ENCODE data around the gene DNAH14. TPM values are rescaled to one million over a fixed set of nuclear protein-coding genes. Genes with fewer than 3 reads are reported as not detected.

Gene DNAH14
- total and polyA plus RNA-seq, 2 donors (not counting 3 experiments of a cell fraction or from before 2014, with no cell fraction given): 1.5 to 7.1 TPM

DNA sequence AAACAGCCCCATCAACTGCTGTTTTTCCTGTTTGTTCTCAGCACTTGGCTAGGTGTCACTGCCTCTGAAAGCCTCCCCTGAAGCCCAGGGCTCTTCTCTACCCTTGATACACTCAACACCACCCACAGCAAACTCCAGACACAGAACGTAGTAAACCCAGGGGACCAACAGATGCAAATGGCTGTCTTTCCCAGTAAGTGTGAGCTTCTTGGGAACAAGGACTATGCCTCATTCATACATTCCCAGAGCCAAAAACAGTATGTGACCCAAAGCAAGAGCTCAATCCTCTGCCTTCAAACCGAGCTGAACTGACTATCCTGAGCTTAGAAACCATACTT, 494.0 kb downstream of the DNAH14 start:
- dilution Hi-C loops (cut with MboI; ENCODE audit: extremely low pct_ligation_motif_present, low sequenced_read_pairs): no loop called here
- H3K9ac ChIP-seq (replicated peaks; ENCODE audit: extremely low read depth, insufficient read depth, low read length): no peak overlapping the region
- H4K20me1 ChIP-seq (replicated peaks; ENCODE audit: control insufficient read depth, extremely low read depth, insufficient read depth, low read length): peaks cover 4% of the 10 kb centered on the region
- H3K4me2 ChIP-seq (ENCODE audit: insufficient read depth, low read length): peak overlapping the region; percentile 73
- POLR2A ChIA-PET: no interaction called here
- H3K4me1 ChIP-seq (ENCODE audit: control insufficient read depth, extremely low read depth, insufficient read depth, low read length): peaks cover 47% of the 10 kb centered on the region
- peaks cover 71% of the 10 kb centered on the region for H3K79me2 ChIP-seq (ENCODE audit: control insufficient read depth, insufficient read depth, low read length)
- H3K9me1 ChIP-seq (replicated peaks; ENCODE audit: control insufficient read depth, extremely low read depth, insufficient read depth, low read length): no peaks in the 10 kb centered on the region
- no peak overlapping the region for H3K27ac ChIP-seq (ENCODE audit: insufficient read depth, low read depth, low read length)
- FAIRE-seq: no peak
- no peaks in the 10 kb centered on the region for H3K27me3 ChIP-seq (ENCODE audit: control insufficient read depth in 2 of 2, insufficient read depth in 2 of 2, low read length in 2 of 2)
- no peak overlapping the region for H3K4me3 ChIP-seq (replicated peaks in 1 of 3; ENCODE audit: insufficient read depth in 1 of 3, low read depth in 1 of 3, low read length in 3 of 3)
- DNase-seq (ENCODE audit: low read depth, low spot score): peak; percentile 9
- CTCF ChIA-PET: interaction anchor here (0.8 to 1.0 kb wide), 3 partner anchors 18 to 552 kb away, joined by 3 to 5 read pairs (median 4); no protein-coding TSS in a partner anchor
- intact Hi-C loops (cut with micrococcal nuclease): no loop called here
- peaks cover 4 to 14% of the 10 kb centered on the region in 2 experiments for H3K36me3 ChIP-seq (ENCODE audit: control insufficient read depth in 2 of 2, extremely low read depth in 1 of 2, insufficient read depth in 2 of 2, low read length in 2 of 2)
- no peaks in the 10 kb centered on the region for H3K9me3 ChIP-seq (replicated peaks; ENCODE audit: control insufficient read depth, insufficient read depth, low read length)
- BruUV-seq (replicated peaks): no TSS peak
- TF ChIP-seq, protein P1, sequence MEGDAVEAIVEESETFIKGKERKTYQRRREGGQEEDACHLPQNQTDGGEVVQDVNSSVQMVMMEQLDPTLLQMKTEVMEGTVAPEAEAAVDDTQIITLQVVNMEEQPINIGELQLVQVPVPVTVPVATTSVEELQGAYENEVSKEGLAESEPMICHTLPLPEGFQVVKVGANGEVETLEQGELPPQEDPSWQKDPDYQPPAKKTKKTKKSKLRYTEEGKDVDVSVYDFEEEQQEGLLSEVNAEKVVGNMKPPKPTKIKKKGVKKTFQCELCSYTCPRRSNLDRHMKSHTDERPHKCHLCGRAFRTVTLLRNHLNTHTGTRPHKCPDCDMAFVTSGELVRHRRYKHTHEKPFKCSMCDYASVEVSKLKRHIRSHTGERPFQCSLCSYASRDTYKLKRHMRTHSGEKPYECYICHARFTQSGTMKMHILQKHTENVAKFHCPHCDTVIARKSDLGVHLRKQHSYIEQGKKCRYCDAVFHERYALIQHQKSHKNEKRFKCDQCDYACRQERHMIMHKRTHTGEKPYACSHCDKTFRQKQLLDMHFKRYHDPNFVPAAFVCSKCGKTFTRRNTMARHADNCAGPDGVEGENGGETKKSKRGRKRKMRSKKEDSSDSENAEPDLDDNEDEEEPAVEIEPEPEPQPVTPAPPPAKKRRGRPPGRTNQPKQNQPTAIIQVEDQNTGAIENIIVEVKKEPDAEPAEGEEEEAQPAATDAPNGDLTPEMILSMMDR (IDR thresholded peaks at IDR 0.05; ENCODE audit: extremely low read depth in 1 of 2, insufficient read depth in 1 of 2, low read depth in 1 of 2, low read length in 2 of 2): no peak
- no peak for TF ChIP-seq POLR2AphosphoS5 (IDR thresholded peaks at IDR 0.05; ENCODE audit: insufficient read depth, low read depth, low read length)
- TF ChIP-seq GATA2 (IDR thresholded peaks at IDR 0.05; ENCODE audit: insufficient read depth, insufficient read length, low read depth, low read length): no peak
- TF ChIP-seq FOS (IDR thresholded peaks at IDR 0.05; ENCODE audit: borderline replicate concordance, insufficient read depth, low read length): no peak
- no peak for TF ChIP-seq JUN (IDR thresholded peaks at IDR 0.05; ENCODE audit: borderline replicate concordance, insufficient read depth, insufficient read length, low read depth)
- TF ChIP-seq POLR2A (IDR thresholded peaks at IDR 0.05; ENCODE audit: low read depth, low read length): no peak
- no peak for TF ChIP-seq MYC (IDR thresholded peaks at IDR 0.05; ENCODE audit: low read depth, low read length)
- TF ChIP-seq EZH2 (IDR thresholded peaks at IDR 0.05; ENCODE audit: borderline replicate concordance, low read depth, low read length, severe bottlenecking): no peak
- TF ChIP-seq, protein P2, sequence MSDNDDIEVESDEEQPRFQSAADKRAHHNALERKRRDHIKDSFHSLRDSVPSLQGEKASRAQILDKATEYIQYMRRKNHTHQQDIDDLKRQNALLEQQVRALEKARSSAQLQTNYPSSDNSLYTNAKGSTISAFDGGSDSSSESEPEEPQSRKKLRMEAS (IDR thresholded peaks at IDR 0.05; ENCODE audit: insufficient read depth, insufficient read length): no peak
- H2AFZ ChIP-seq (ENCODE audit: low read depth, low read length): no peak overlapping the region

Data from endothelial cell of umbilical vein (primary cell).